DND-41 (cell line): ENCODE data around the gene MGAT4A.

ENCODE experiments used
- ATAC-seq: fragments of 200-7000 bp; cut with Tn5 transposase; 3 replicates; pipeline ENCODE4 v1.9.1; 2021; ENCODE audit warnings: low read depth; ENCODE audit not compliant: insufficient read depth
- DNase-seq: peaks from one replicate; pipeline ENCODE4 v3.0.0-alpha.2; 2020
- H2AFZ ChIP-seq: 2 replicates; pipeline ENCODE4 v1.6.0; 2012; ENCODE audit warnings: low read depth, low read length
- H3K27ac ChIP-seq: 2 replicates; pipeline ENCODE4 v1.5.1; 2012; ENCODE audit warnings: low read length, inconsistent platforms
- H3K27me3 ChIP-seq: fragments of 200-600 bp; sonication (generic); 2 replicates; pipeline ENCODE4 v1.6.0; 2012; ENCODE audit warnings: low read length, mild to moderate bottlenecking, inconsistent platforms; ENCODE audit not compliant: insufficient read depth, poor library complexity
- H3K36me3 ChIP-seq: 2 replicates; pipeline ENCODE4 v1.5.1; 2012; ENCODE audit warnings: low read length, inconsistent platforms; ENCODE audit not compliant: insufficient read depth
- H3K4me1 ChIP-seq: 2 replicates; pipeline ENCODE4 v1.5.1; 2012; ENCODE audit warnings: mild to moderate bottlenecking, low read length; ENCODE audit not compliant: insufficient read depth
- H3K4me2 ChIP-seq: 2 replicates; pipeline ENCODE4 v1.6.0; 2012; ENCODE audit warnings: mild to moderate bottlenecking, moderate library complexity, low read length, inconsistent platforms; ENCODE audit not compliant: insufficient read depth
- H3K4me3 ChIP-seq, 2 experiments: fragments of 200-600 bp in 1 of 2; shearing (Covaris generic) in 1 of 2; 2 replicates each; pipeline ENCODE4 v1.5.1; 2012 to 2016; ENCODE audit warnings: inconsistent platforms in 2 of 2, low read length in 2 of 2, mild to moderate bottlenecking in 2 of 2, low read depth in 1 of 2, moderate library complexity in 1 of 2
- H3K79me2 ChIP-seq: 2 replicates; pipeline ENCODE4 v1.6.0; 2012; ENCODE audit warnings: low read length, inconsistent platforms; ENCODE audit not compliant: insufficient read depth
- H3K9ac ChIP-seq: 2 replicates; pipeline ENCODE4 v1.6.0; 2012; ENCODE audit warnings: low read depth, mild to moderate bottlenecking, inconsistent platforms, low read length, moderate library complexity
- H3K9me3 ChIP-seq: 2 replicates; pipeline ENCODE4 v1.5.1; 2012; ENCODE audit warnings: low read length, moderate library complexity, mild to moderate bottlenecking, inconsistent platforms; ENCODE audit not compliant: insufficient read depth, severe bottlenecking
- H4K20me1 ChIP-seq: 2 replicates; pipeline ENCODE4 v1.6.0; 2012; ENCODE audit warnings: low read length; ENCODE audit not compliant: insufficient read depth
- CTCF ChIP-seq: IDR thresholded peaks from 2 replicates; pipeline ENCODE4 v1.5.1; 2012; ENCODE audit warnings: borderline replicate concordance, low read length, moderate library complexity, mild to moderate bottlenecking; ENCODE audit not compliant: poor library complexity, severe bottlenecking; ENCODE audit errors: extremely low read depth
- EZH2 ChIP-seq: IDR thresholded peaks from 3 replicates; pipeline ENCODE4 v1.6.1; 2012; ENCODE audit warnings: borderline replicate concordance, low read depth, mild to moderate bottlenecking, moderate library complexity, low read length, inconsistent platforms; ENCODE audit not compliant: severe bottlenecking

Gene MGAT4A

GRCh38 chr2:98720286-98720685, 10.6 kb downstream of the MGAT4A start:
- ATAC-seq = no peak
- peaks cover 57% of the 10 kb centered on the region for H3K36me3 ChIP-seq
- H3K9me3 ChIP-seq = no peaks in the 10 kb centered on the region
- TF ChIP-seq CTCF = no peak
- no peak for TF ChIP-seq EZH2
- no peak for DNase-seq
- H3K9ac ChIP-seq = no peak overlapping the region
- H3K4me2 ChIP-seq = no peak overlapping the region
- peaks cover 4% of the 10 kb centered on the region; the same call in 1 of the 2 replicates for H3K4me1 ChIP-seq
- H4K20me1 ChIP-seq = peaks cover 17% of the 10 kb centered on the region
- no peak overlapping the region for H3K27ac ChIP-seq
- H3K4me3 ChIP-seq = no peak overlapping the region
- H3K27me3 ChIP-seq = no peaks in the 10 kb centered on the region
- peaks cover 95% of the 10 kb centered on the region for H3K79me2 ChIP-seq
- no peak overlapping the region for H2AFZ ChIP-seq

GRCh38 chr2:98717621-98718020, 13.3 kb downstream of the MGAT4A start:
- H3K4me1 ChIP-seq = no peaks in the 10 kb centered on the region
- no peak overlapping the region for H3K27ac ChIP-seq
- H3K36me3 ChIP-seq = peaks cover 32% of the 10 kb centered on the region
- no peaks in the 10 kb centered on the region for H3K27me3 ChIP-seq
- no peak overlapping the region for H3K9ac ChIP-seq
- DNase-seq = no peak
- H3K9me3 ChIP-seq = no peaks in the 10 kb centered on the region
- peaks cover 95% of the 10 kb centered on the region for H3K79me2 ChIP-seq
- H4K20me1 ChIP-seq = peaks cover 6% of the 10 kb centered on the region; the same call in 1 of the 2 replicates
- H2AFZ ChIP-seq = no peak overlapping the region
- no peak overlapping the region for H3K4me2 ChIP-seq
- no peak overlapping the region for H3K4me3 ChIP-seq
- no peak for TF ChIP-seq EZH2
- TF ChIP-seq CTCF = no peak
- no peak for ATAC-seq

- Histone ChIP-seq H3K27ac (no peak overlapping the region), H3K9me3 (no peaks in the 10 kb centered on the region), H3K36me3 (peaks cover 24% of the 10 kb centered on the region), H3K4me3 (no peak overlapping the region), H4K20me1 (peaks cover 12% of the 10 kb centered on the region; the same call in 1 of the 2 replicates), H3K9ac (no peak overlapping the region), H3K4me1 (no peaks in the 10 kb centered on the region), H2AFZ (no peak overlapping the region), H3K4me2 (no peak overlapping the region), H3K27me3 (no peaks in the 10 kb centered on the region), H3K79me2 (peaks cover 95% of the 10 kb centered on the region)
- DNase-seq (no peak), ATAC-seq (no peak)
- TF ChIP-seq EZH2 (no peak), CTCF (no peak)
Measured at GRCh38 chr2:98716786-98717185, 14.1 kb downstream of the MGAT4A start.
